Ovary (tissue), 3 donors: ENCODE measurements around the gene KLHL6.

ENCODE experiments used
- EP300 ChIP-seq: sonication (generic); formaldehyde crosslinking; IDR thresholded peaks from one replicate; pipeline ENCODE4 v1.6.1; 2017; ENCODE audit warnings: antibody characterized with exemption
- POLR2A ChIP-seq: fragments of 450-650 bp; IDR thresholded peaks from one replicate; pipeline ENCODE4 v1.6.1; 2017; ENCODE audit warnings: antibody characterized with exemption, mild to moderate bottlenecking, moderate library complexity
- TF ChIP-seq, protein P1 (sequence below), 3 donors: fragments of 450-650 bp in 2 of 3; fragments of 200-600 bp in 1 of 3; IDR thresholded peaks; one replicate each; pipeline versions ENCODE4 v1.5.1 to v1.8.0; 2016 to 2022; ENCODE audit warnings: antibody characterized with exemption in 3 of 3, mild to moderate bottlenecking in 1 of 3
- donor health status: DM: no; HTN: no; CAD: no.

DNA sequence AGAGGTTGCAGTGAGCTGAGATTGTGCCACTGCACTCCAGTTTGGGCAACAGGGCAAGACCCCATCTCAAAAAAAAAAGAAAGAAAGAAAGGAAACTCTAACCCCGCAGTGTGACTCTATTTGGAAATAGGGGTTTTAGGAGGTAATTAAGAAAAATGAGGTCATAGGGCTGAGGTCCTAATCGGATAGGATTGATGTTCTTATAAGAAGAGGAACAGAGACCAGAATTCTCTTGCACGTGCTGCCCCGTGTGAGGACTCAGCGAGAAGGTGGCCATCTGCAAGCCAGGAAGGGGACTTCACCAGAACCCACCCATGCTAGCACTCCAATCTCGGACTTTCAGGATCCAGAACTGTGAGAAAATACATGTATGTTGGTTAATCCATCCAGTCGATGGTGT, 25.8 kb downstream of the KLHL6 start:
- TF ChIP-seq, protein P1, sequence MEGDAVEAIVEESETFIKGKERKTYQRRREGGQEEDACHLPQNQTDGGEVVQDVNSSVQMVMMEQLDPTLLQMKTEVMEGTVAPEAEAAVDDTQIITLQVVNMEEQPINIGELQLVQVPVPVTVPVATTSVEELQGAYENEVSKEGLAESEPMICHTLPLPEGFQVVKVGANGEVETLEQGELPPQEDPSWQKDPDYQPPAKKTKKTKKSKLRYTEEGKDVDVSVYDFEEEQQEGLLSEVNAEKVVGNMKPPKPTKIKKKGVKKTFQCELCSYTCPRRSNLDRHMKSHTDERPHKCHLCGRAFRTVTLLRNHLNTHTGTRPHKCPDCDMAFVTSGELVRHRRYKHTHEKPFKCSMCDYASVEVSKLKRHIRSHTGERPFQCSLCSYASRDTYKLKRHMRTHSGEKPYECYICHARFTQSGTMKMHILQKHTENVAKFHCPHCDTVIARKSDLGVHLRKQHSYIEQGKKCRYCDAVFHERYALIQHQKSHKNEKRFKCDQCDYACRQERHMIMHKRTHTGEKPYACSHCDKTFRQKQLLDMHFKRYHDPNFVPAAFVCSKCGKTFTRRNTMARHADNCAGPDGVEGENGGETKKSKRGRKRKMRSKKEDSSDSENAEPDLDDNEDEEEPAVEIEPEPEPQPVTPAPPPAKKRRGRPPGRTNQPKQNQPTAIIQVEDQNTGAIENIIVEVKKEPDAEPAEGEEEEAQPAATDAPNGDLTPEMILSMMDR (IDR thresholded peaks at IDR 0.05): no peak
- TF ChIP-seq POLR2A (no peak), EP300 (no peak)
